WTC11 (cell line): ENCODE data around the gene DIP2A. TPM values are rescaled to one million over a fixed set of nuclear protein-coding genes. Genes with fewer than 3 reads are reported as not detected.
"Not testable (repeated sequence)": the region's sequence is repeated elsewhere in the genome, so short reads cannot be mapped to it uniquely, and the experiment has no call there.

Experiments
- ATAC-seq: fragments of 200-7000 bp; cut with Tn5 transposase; 2 replicates; pipeline ENCODE4 v1.10.0; 2021; ENCODE audit warnings: mild to moderate bottlenecking, moderate library complexity
- CTCF ChIA-PET: fragments of 300-600 bp; sonication (Branson Sonifier 250); formaldehyde crosslinking; loops from one replicate; lab custom pipeline; 2021; ENCODE audit warnings: antibody characterized with exemption; lab: Charles Lee
- POLR2A ChIA-PET: fragments of 350-600 bp; sonication (Branson Sonifier 250); formaldehyde crosslinking; loops from one replicate; lab custom pipeline; 2021; ENCODE audit warnings: antibody characterized with exemption; lab: Charles Lee
- DNase-seq: peaks from one replicate; pipeline ENCODE4 v3.0.0; 2021; ENCODE audit warnings: low spot score
- H3K27ac Mint-ChIP-seq: 2 replicates; pipeline ENCODE4 v1.8.0; 2021; ENCODE audit warnings: mixed read lengths
- H3K27me3 Mint-ChIP-seq: 2 replicates; pipeline ENCODE4 v1.8.0; 2021; ENCODE audit warnings: low read depth, mild to moderate bottlenecking, moderate library complexity, mixed read lengths
- H3K36me3 Mint-ChIP-seq: 2 replicates; pipeline ENCODE4 v1.8.0; 2021; ENCODE audit warnings: mixed read lengths
- H3K4me1 Mint-ChIP-seq: 2 replicates; pipeline ENCODE4 v1.8.0; 2022; ENCODE audit warnings: mixed read lengths
- H3K4me3 Mint-ChIP-seq: 2 replicates; pipeline ENCODE4 v1.8.0; 2021; ENCODE audit warnings: mild to moderate bottlenecking, moderate library complexity, mixed read lengths
- H3K9me3 Mint-ChIP-seq: 2 replicates; pipeline ENCODE4 v1.8.0; 2021; ENCODE audit warnings: mixed read lengths
- ERG ChIP-seq: fragments of 250-450 bp; sonication (Bioruptor Pico); IDR thresholded peaks from 2 replicates; pipeline ENCODE4 v1.8.0; 2021; ENCODE audit warnings: mild to moderate bottlenecking
- FOXP4 ChIP-seq: sonication (generic); formaldehyde crosslinking; IDR thresholded peaks from 2 replicates; pipeline ENCODE4 v1.8.0; 2022; ENCODE audit warnings: mild to moderate bottlenecking, missing genetic modification reagents
- KAT7 ChIP-seq: sonication (generic); formaldehyde crosslinking; IDR thresholded peaks from 2 replicates; pipeline ENCODE4 v1.8.1; 2023; ENCODE audit warnings: missing genetic modification reagents, mild to moderate bottlenecking, borderline replicate concordance
- MLX ChIP-seq: sonication (generic); formaldehyde crosslinking; IDR thresholded peaks from 2 replicates; pipeline ENCODE4 v1.8.1; 2023; ENCODE audit warnings: mild to moderate bottlenecking, missing genetic modification reagents, moderate library complexity
- NFE2L1 ChIP-seq: sonication (generic); formaldehyde crosslinking; IDR thresholded peaks from 2 replicates; pipeline ENCODE4 v1.8.1; 2023; ENCODE audit warnings: missing genetic modification reagents
- NFYB ChIP-seq: sonication (generic); formaldehyde crosslinking; conservative IDR thresholded peaks from 2 replicates; pipeline ENCODE4 v1.8.0; 2022; ENCODE audit warnings: low read depth, missing genetic modification reagents
- PRRX2 ChIP-seq: fragments of 250-450 bp; sonication (Bioruptor Pico); IDR thresholded peaks from 2 replicates; pipeline ENCODE4 v1.8.0; 2021; ENCODE audit warnings: mild to moderate bottlenecking
- RORB ChIP-seq: fragments of 250-450 bp; sonication (Bioruptor Pico); IDR thresholded peaks from 2 replicates; pipeline ENCODE4 v1.9.0; 2021; ENCODE audit warnings: mild to moderate bottlenecking
- SP1 ChIP-seq: sonication (generic); formaldehyde crosslinking; conservative IDR thresholded peaks from 2 replicates; pipeline ENCODE4 v1.8.1; 2022; ENCODE audit warnings: missing genetic modification reagents
- ZNF138 ChIP-seq: sonication (generic); formaldehyde crosslinking; conservative IDR thresholded peaks from 2 replicates; pipeline ENCODE4 v1.8.1; 2022; ENCODE audit warnings: mild to moderate bottlenecking, moderate library complexity, missing genetic modification reagents
- ZNF317 ChIP-seq: sonication (generic); formaldehyde crosslinking; IDR thresholded peaks from 2 replicates; pipeline ENCODE4 v1.8.1; 2023; ENCODE audit warnings: low read depth, mild to moderate bottlenecking, moderate library complexity, missing genetic modification reagents, borderline replicate concordance
- ZNF396 ChIP-seq: fragments of 250-450 bp; sonication (Bioruptor Pico); IDR thresholded peaks from 2 replicates; pipeline ENCODE4 v1.8.0; 2021; ENCODE audit warnings: mild to moderate bottlenecking, moderate library complexity, borderline replicate concordance
- ZNF671 ChIP-seq: fragments of 250-450 bp; sonication (Bioruptor Pico); IDR thresholded peaks from 2 replicates; pipeline ENCODE4 v1.8.0; 2021; ENCODE audit warnings: mild to moderate bottlenecking
- total RNA-seq: library from RNA; stranded (reverse); gene quantifications from 3 replicates; pipeline ENCODE4 v1.2.3, GENCODE V29; 2021
- TF ChIP-seq, protein P1 (sequence below): sonication (generic); formaldehyde crosslinking; IDR thresholded peaks from 2 replicates; pipeline ENCODE4 v1.8.1; 2023; ENCODE audit warnings: mild to moderate bottlenecking, missing genetic modification reagents, moderate library complexity
- TF ChIP-seq, protein P2 (sequence below): fragments of 200-600 bp; IDR thresholded peaks from 2 replicates; pipeline ENCODE4 v1.8.0; 2022; ENCODE audit warnings: antibody characterized with exemption

Gene DIP2A
- total RNA-seq, 1 experiment from 2014 or later, result 39.4 TPM

- TF ChIP-seq, protein P1, sequence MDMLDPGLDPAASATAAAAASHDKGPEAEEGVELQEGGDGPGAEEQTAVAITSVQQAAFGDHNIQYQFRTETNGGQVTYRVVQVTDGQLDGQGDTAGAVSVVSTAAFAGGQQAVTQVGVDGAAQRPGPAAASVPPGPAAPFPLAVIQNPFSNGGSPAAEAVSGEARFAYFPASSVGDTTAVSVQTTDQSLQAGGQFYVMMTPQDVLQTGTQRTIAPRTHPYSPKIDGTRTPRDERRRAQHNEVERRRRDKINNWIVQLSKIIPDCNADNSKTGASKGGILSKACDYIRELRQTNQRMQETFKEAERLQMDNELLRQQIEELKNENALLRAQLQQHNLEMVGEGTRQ (CRISPR knock-in tag), result no peak
- no peak for TF ChIP-seq ZNF317 (CRISPR knock-in tag)
- no peak for TF ChIP-seq ZNF396 (CRISPR knock-in tag)
- no peak for TF ChIP-seq MLX
- no peak for TF ChIP-seq PRRX2 (CRISPR knock-in tag)
- no peak for TF ChIP-seq KAT7 (CRISPR knock-in tag)
Observed at GRCh38 chr21:46461909-46462308, 3.2 kb downstream of the DIP2A start (continued).

DNA sequence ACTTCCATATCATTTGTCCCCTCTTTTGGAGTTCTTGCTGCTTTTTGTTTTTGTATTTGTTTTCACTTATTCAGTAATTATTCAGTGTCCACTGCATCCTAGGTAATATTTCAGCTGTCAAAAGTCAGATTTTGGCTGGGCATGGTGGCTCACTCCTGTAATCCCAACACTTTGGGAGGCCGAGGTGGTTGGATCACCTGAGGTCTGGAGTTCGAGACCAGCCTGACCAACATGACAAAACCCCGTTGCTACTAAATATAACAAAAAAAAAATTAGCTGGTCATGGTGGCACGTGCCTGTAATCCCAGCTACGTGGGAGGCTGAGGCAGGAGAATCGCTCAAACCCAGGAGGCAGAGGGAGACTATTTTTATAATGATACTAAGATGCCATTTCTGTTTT lies 6.5 kb downstream of the DIP2A start:
- DNase-seq, POLR2A ChIA-PET, H3K4me1 Mint-ChIP-seq, H3K27me3 Mint-ChIP-seq, CTCF ChIA-PET, H3K4me3 Mint-ChIP-seq, H3K9me3 Mint-ChIP-seq, H3K36me3 Mint-ChIP-seq, ATAC-seq, H3K27ac Mint-ChIP-seq: not testable (repeated sequence)

DNA sequence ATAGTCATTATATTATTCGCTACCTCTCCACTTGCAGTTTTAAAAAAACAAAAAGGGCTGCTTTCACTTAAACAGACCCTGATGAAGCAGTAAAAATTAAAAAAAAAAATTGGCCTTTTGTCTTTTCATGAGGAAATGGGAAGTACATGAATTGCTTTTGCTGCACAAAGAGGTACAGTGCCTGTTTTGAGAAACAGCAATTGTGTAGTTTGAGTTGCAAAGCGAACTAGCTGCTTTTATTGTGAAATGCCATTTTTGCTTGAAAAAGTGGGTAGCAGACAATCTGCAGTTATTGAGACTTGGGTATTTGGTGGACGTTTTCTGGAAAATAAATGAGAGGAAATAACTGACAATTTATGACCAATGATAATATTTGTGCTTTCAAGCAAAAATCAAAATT lies 7.0 kb downstream of the DIP2A start:
- Mint-ChIP-seq H3K4me1 (no peaks in the 10 kb centered on the region), H3K4me3 (no peak overlapping the region), H3K27me3 (no peaks in the 10 kb centered on the region), H3K27ac (no peak overlapping the region), H3K9me3 (no peaks in the 10 kb centered on the region), H3K36me3 (no peaks in the 10 kb centered on the region; the same call in 1 of the 2 replicates)
- no peak for TF ChIP-seq FOXP4 (CRISPR knock-in tag)
- no peak for TF ChIP-seq ZNF138 (CRISPR knock-in tag)
- no peak for TF ChIP-seq NFE2L1 (CRISPR knock-in tag)
- TF ChIP-seq, protein P2, sequence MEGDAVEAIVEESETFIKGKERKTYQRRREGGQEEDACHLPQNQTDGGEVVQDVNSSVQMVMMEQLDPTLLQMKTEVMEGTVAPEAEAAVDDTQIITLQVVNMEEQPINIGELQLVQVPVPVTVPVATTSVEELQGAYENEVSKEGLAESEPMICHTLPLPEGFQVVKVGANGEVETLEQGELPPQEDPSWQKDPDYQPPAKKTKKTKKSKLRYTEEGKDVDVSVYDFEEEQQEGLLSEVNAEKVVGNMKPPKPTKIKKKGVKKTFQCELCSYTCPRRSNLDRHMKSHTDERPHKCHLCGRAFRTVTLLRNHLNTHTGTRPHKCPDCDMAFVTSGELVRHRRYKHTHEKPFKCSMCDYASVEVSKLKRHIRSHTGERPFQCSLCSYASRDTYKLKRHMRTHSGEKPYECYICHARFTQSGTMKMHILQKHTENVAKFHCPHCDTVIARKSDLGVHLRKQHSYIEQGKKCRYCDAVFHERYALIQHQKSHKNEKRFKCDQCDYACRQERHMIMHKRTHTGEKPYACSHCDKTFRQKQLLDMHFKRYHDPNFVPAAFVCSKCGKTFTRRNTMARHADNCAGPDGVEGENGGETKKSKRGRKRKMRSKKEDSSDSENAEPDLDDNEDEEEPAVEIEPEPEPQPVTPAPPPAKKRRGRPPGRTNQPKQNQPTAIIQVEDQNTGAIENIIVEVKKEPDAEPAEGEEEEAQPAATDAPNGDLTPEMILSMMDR, result no peak
- TF ChIP-seq ERG, result no peak
- TF ChIP-seq, protein P1 (CRISPR knock-in tag), result no peak
- no peak for TF ChIP-seq NFYB (CRISPR knock-in tag)
- TF ChIP-seq RORB, result no peak
- TF ChIP-seq SP1 (CRISPR knock-in tag), result no peak
- no peak for TF ChIP-seq KAT7 (CRISPR knock-in tag)
- TF ChIP-seq ZNF671 (CRISPR knock-in tag), result no peak
- DNase-seq (no peak), ATAC-seq (no peak)
- ChIA-PET POLR2A (no interaction called here), CTCF (no interaction called here)
